Middle frontal gyrus (tissue), 1 donor: ENCODE results near the gene CST5.
"Not testable (repeated sequence)": the region's sequence is repeated elsewhere in the genome, so short reads cannot be mapped to it uniquely, and the experiment has no call there.

Source experiments
- DNase-seq: peaks from one replicate; pipeline ENCODE4 v3.0.0-alpha.2; 2015; ENCODE audit warnings: low spot score; ENCODE audit errors: extremely low spot score

CST5 gene

GRCh38 chr20:23879328-23879798 lies at the start of gene CST5:
Gene CST5, minus strand, starts transcription at chr20:23879748. Its CDS starts 72 bp downstream, at chr20:23879676.
- DNase-seq = no peak

- DNase-seq = no peak
Observed at GRCh38 chr20:23928788-23929187, 49.2 kb upstream of the CST5 start.

GRCh38 chr20:23928353-23928752 lies 48.8 kb upstream of the CST5 start:
- DNase-seq = no peak

- DNase-seq = no peak
Observed at GRCh38 chr20:23926944-23927872, 47.7 kb upstream of the CST5 start.

- no peak for DNase-seq
Observed at GRCh38 chr20:23926526-23926880, 47.0 kb upstream of the CST5 start.

GRCh38 chr20:23925789-23926525 lies 46.4 kb upstream of the CST5 start:
- DNase-seq = no peak

- DNase-seq = no peak
Observed at GRCh38 chr20:23924751-23925150, 45.2 kb upstream of the CST5 start.

- no peak for DNase-seq
Observed at GRCh38 chr20:23923891-23924435, 44.4 kb upstream of the CST5 start.

- no peak for DNase-seq
Observed at GRCh38 chr20:23923311-23923710, 43.8 kb upstream of the CST5 start.

- no peak for DNase-seq
Observed at GRCh38 chr20:23920408-23921325, 41.1 kb upstream of the CST5 start.

GRCh38 chr20:23918896-23919295 lies 39.3 kb upstream of the CST5 start:
- no peak for DNase-seq

GRCh38 chr20:23918101-23918862 lies 38.7 kb upstream of the CST5 start:
- DNase-seq = no peak

GRCh38 chr20:23917024-23917725 lies 37.6 kb upstream of the CST5 start:
- DNase-seq = no peak

- DNase-seq = no peak
Observed at GRCh38 chr20:23915844-23916243, 36.3 kb upstream of the CST5 start.

- DNase-seq = not testable (repeated sequence)
Observed at GRCh38 chr20:23914469-23914868, 34.9 kb upstream of the CST5 start.

GRCh38 chr20:23910210-23910609 lies 30.7 kb upstream of the CST5 start:
- DNase-seq = no peak

GRCh38 chr20:23909390-23909789 lies 29.8 kb upstream of the CST5 start:
- no peak for DNase-seq

- DNase-seq = no peak
Observed at GRCh38 chr20:23907579-23907978, 28.0 kb upstream of the CST5 start.

GRCh38 chr20:23902396-23902795 lies 22.8 kb upstream of the CST5 start:
- not testable (repeated sequence) for DNase-seq

GRCh38 chr20:23890867-23891266 lies 11.3 kb upstream of the CST5 start:
- DNase-seq = not testable (repeated sequence)
